Measurements from ENCODE around the gene KRT25.

- no peak for TF ChIP-seq MED1 (CRISPR knock-in tag; IDR thresholded peaks at IDR 0.05)
- TF ChIP-seq RAD21 (CRISPR knock-in tag; IDR thresholded peaks at IDR 0.05), result no peak
- no peak for TF ChIP-seq POLR2A (IDR thresholded peaks at IDR 0.05; ENCODE audit: insufficient read depth in 1 of 2, low read depth in 2 of 2, low read length in 2 of 2)
- no peak for TF ChIP-seq SRF (IDR thresholded peaks at IDR 0.05; ENCODE audit: low read depth, low read length)
- TF ChIP-seq ZBTB7A (CRISPR knock-in tag; IDR thresholded peaks at IDR 0.05), result no peak
- TF ChIP-seq NFE2L1 (CRISPR knock-in tag; IDR thresholded peaks at IDR 0.05; ENCODE audit: borderline replicate concordance), result no peak
- no peak for TF ChIP-seq EP300 (IDR thresholded peaks at IDR 0.05; ENCODE audit: low read depth in 2 of 2, low read length in 2 of 2)
- no peak for TF ChIP-seq EP300 (CRISPR knock-in tag; IDR thresholded peaks at IDR 0.05; ENCODE audit: borderline replicate concordance)
- no peak for TF ChIP-seq JUNB (CRISPR knock-in tag; IDR thresholded peaks at IDR 0.05; ENCODE audit: borderline replicate concordance)
Observed at GRCh38 chr17:40735016-40735415, 20.1 kb downstream of the KRT25 start.

Data from HepG2 (cell line).